Lower lobe of right lung (tissue), 2 donors: Measurements from ENCODE around the gene COQ8A. TPM values are rescaled to one million over a fixed set of nuclear protein-coding genes. Genes with fewer than 3 reads are reported as not detected.

Source experiments
- ATAC-seq, 2 donors: fragments of 200-7000 bp; cut with Tn5 transposase; one replicate each; pipeline ENCODE4 v1.9.1; 2020 to 2022; ENCODE audit warnings: mild to moderate bottlenecking in 2 of 2, moderate library complexity in 2 of 2
- DNase-seq: peaks from one replicate; pipeline ENCODE4 v3.0.0-alpha.2; 2020
- H3K27ac ChIP-seq: fragments of 200-600 bp; one replicate; pipeline ENCODE4 v1.8.0; 2022
- H3K27me3 ChIP-seq: fragments of 200-600 bp; one replicate; pipeline ENCODE4 v1.8.0; 2022; ENCODE audit warnings: low read depth
- H3K36me3 ChIP-seq: fragments of 200-600 bp; one replicate; pipeline ENCODE4 v1.8.0; 2022; ENCODE audit warnings: mild to moderate bottlenecking
- H3K4me1 ChIP-seq: fragments of 200-600 bp; one replicate; pipeline ENCODE4 v1.8.0; 2022
- H3K4me3 ChIP-seq: fragments of 200-600 bp; one replicate; pipeline ENCODE4 v1.8.0; 2022; ENCODE audit warnings: mild to moderate bottlenecking
- H3K9me3 ChIP-seq: fragments of 200-600 bp; one replicate; pipeline ENCODE4 v1.8.0; 2022
- CTCF ChIP-seq: fragments of 200-600 bp; IDR thresholded peaks from one replicate; pipeline ENCODE4 v1.8.0; 2022; ENCODE audit warnings: antibody characterized with exemption, mild to moderate bottlenecking
- intact Hi-C: fragments of 100-400 bp; cut with DNase I; formaldehyde crosslinking; loops from one replicate; pipeline ENCODE4 v1.11.0; 2022
- total RNA-seq: library from RNA; stranded (reverse); fragmentation: NEBNext Ultra II Directional; extraction: Animal tissue kit (Norgen Biotek cat#: 25700); gene quantifications from one replicate; pipeline ENCODE4 v1.2.1, GENCODE V29; 2021
- donor health status: DM: no; HTN: yes; CAD: no; lungs with severe emphysema.

The COQ8A gene
- total RNA-seq, 1 donor from 2014 or later = 45.0 TPM

- H3K36me3 ChIP-seq = peaks cover 19% of the 10 kb centered on the region
- no peaks in the 10 kb centered on the region for H3K9me3 ChIP-seq
- DNase-seq (no peak), ATAC-seq (no peak)
- TF ChIP-seq CTCF = no peak
- H3K4me3 ChIP-seq = no peak overlapping the region
- no peaks in the 10 kb centered on the region for H3K27me3 ChIP-seq
- H3K4me1 ChIP-seq = no peaks in the 10 kb centered on the region
- no peak overlapping the region for H3K27ac ChIP-seq
- intact Hi-C loops = no loop called here
These were observed 20.2 kb downstream of the COQ8A start for GRCh38 chr1:226960256-226960655.

GRCh38 chr1:226960944-226961765 is 21.1 kb downstream of the COQ8A start:
- no peak overlapping the region for H3K27ac ChIP-seq
- no peaks in the 10 kb centered on the region for H3K4me1 ChIP-seq
- TF ChIP-seq CTCF = no peak
- no peak for DNase-seq
- no peak overlapping the region for H3K4me3 ChIP-seq
- no peaks in the 10 kb centered on the region for H3K27me3 ChIP-seq
- peaks cover 28% of the 10 kb centered on the region for H3K36me3 ChIP-seq
- intact Hi-C loops = no loop called here
- ATAC-seq = no peak
- no peaks in the 10 kb centered on the region for H3K9me3 ChIP-seq

GRCh38 chr1:226962421-226963391 is 22.6 kb downstream of the COQ8A start:
- no peak overlapping the region for H3K4me3 ChIP-seq
- no peak for TF ChIP-seq CTCF
- intact Hi-C loops = no loop called here
- DNase-seq = no peak
- no peak for ATAC-seq
- H3K27me3 ChIP-seq = no peaks in the 10 kb centered on the region
- peaks cover 38% of the 10 kb centered on the region for H3K36me3 ChIP-seq
- no peaks in the 10 kb centered on the region for H3K9me3 ChIP-seq
- H3K27ac ChIP-seq = no peak overlapping the region
- H3K4me1 ChIP-seq = no peaks in the 10 kb centered on the region

GRCh38 chr1:226964068-226964425 is 24.0 kb downstream of the COQ8A start:
- no peak for ATAC-seq
- Histone ChIP-seq H3K27me3 (no peaks in the 10 kb centered on the region), H3K4me3 (no peak overlapping the region), H3K36me3 (peaks cover 38% of the 10 kb centered on the region), H3K27ac (no peak overlapping the region), H3K4me1 (no peaks in the 10 kb centered on the region), H3K9me3 (no peaks in the 10 kb centered on the region)
- TF ChIP-seq CTCF = no peak
- no peak for DNase-seq
- intact Hi-C loops = no loop called here

- Histone ChIP-seq H3K4me1 (no peaks in the 10 kb centered on the region), H3K9me3 (no peaks in the 10 kb centered on the region), H3K27me3 (no peaks in the 10 kb centered on the region), H3K4me3 (no peak overlapping the region), H3K36me3 (peaks cover 44% of the 10 kb centered on the region), H3K27ac (no peak overlapping the region)
- ATAC-seq (no peak), DNase-seq (no peak)
- TF ChIP-seq CTCF = no peak
- intact Hi-C loops = no loop called here
These were observed 24.8 kb downstream of the COQ8A start for GRCh38 chr1:226964611-226965486.
